Esophagus squamous epithelium (tissue), 5 donors: ENCODE data around the gene TBL2. TPM values are rescaled to one million over a fixed set of nuclear protein-coding genes. Genes with fewer than 3 reads are reported as not detected.

Experiments
- DNase-seq: peaks from one replicate; lab custom pipeline; 2025; lab: John Stamatoyannopoulos, UW
- H3K27ac ChIP-seq, 4 donors: fragments of 200-600 bp; sonication (generic); one replicate each; pipeline ENCODE4 v1.5.1; 2016 to 2019; ENCODE audit warnings: mild to moderate bottlenecking in 1 of 4
- H3K27me3 ChIP-seq, 4 donors: fragments of 200-600 bp; sonication (generic); 1 replicate in 3 of 4; 2 replicates in 1 of 4; pipeline versions ENCODE4 v1.5.1 to v1.6.0; 2017 to 2021; ENCODE audit warnings: antibody characterized with exemption in 1 of 4
- H3K36me3 ChIP-seq, 3 donors: fragments of 200-600 bp; sonication (generic); one replicate each; pipeline ENCODE4 v1.5.1; 2016 to 2019
- H3K4me1 ChIP-seq, 3 donors: fragments of 200-600 bp; sonication (generic); one replicate each; pipeline ENCODE4 v1.5.1; 2017 to 2019
- H3K4me3 ChIP-seq, 4 donors: fragments of 200-600 bp; sonication (generic); 1 replicate in 3 of 4; 2 replicates in 1 of 4; pipeline ENCODE4 v1.5.1; 2016 to 2019; ENCODE audit warnings: mild to moderate bottlenecking in 2 of 4, moderate library complexity in 1 of 4
- H3K9me3 ChIP-seq, 3 donors: fragments of 200-600 bp; sonication (generic); one replicate each; pipeline ENCODE4 v1.5.1; 2016 to 2019
- CTCF ChIP-seq, 6 experiments: fragments of 450-650 bp in 4 of 6; fragments of 200-600 bp in 2 of 6; sonication (generic) in 2 of 6; IDR thresholded peaks; one replicate each; pipeline ENCODE4 v1.5.1; 2016 to 2019; ENCODE audit warnings: antibody characterized with exemption in 6 of 6, mild to moderate bottlenecking in 4 of 6, moderate library complexity in 4 of 6
- POLR2A ChIP-seq, 4 donors: fragments of 450-650 bp; IDR thresholded peaks; one replicate each; pipeline ENCODE4 v1.6.1; 2017; ENCODE audit warnings: antibody characterized with exemption in 4 of 4, mild to moderate bottlenecking in 4 of 4, moderate library complexity in 3 of 4
- WGBS, 2 donors: methylation state at CpG; one replicate each; pipeline ENCODE4 v1.1.5; 2018; 5-methylcytosine and 5-hydroxymethylcytosine counted together
- intact Hi-C: fragments of 100-400 bp; cut with DNase I; formaldehyde crosslinking; loops from one replicate; pipeline ENCODE4 v1.15.0; 2022
- total RNA-seq, 4 donors: library from RNA; depleted of rRNA; stranded (reverse); fragments of >200 nt; gene quantifications; one replicate each; pipeline ENCODE4 v1.1.0, GENCODE V29; 2016
- donor health status: DM: yes; HTN: yes; CAD: no.

Gene TBL2
- total RNA-seq, 4 donors from 2014 or later, result 18.1 to 34.8 (median 26.7) TPM

GRCh38 chr7:73572767-73573186 lies 5.6 kb downstream of the TBL2 start:
- Histone ChIP-seq H3K9me3 (no peaks in the 10 kb centered on the region), H3K27ac (no peak overlapping the region), H3K4me1 (peaks cover 15 to 23% (median 16%) of the 10 kb centered on the region in 3 donors), H3K4me3 (no peak overlapping the region), H3K27me3 (no peaks in the 10 kb centered on the region), H3K36me3 (peaks cover 45 to 81% (median 45%) of the 10 kb centered on the region in 3 donors)
- TF ChIP-seq POLR2A (IDR thresholded peaks at IDR 0.05) (no peak), CTCF (IDR thresholded peaks at IDR 0.05) (no peak)
- DNase-seq, result no peak
- intact Hi-C loops, result no loop called here
- WGBS, 2 donors, result 78 to 83% methylated on average over 2 to 3 of the region's 6 CpGs

- intact Hi-C loops, result no loop called here
Observed at GRCh38 chr7:73570977-73571376, 7.4 kb downstream of the TBL2 start.

GRCh38 chr7:73570521-73570920 lies 7.9 kb downstream of the TBL2 start:
- H3K36me3 ChIP-seq, result peaks cover 45 to 79% (median 45%) of the 10 kb centered on the region in 3 donors
- 96% methylated on average over 15 of the region's 22 CpGs; no CpG with 5 or more reads in 1 of the 2 donors for WGBS, 2 donors
- H3K9me3 ChIP-seq, result no peaks in the 10 kb centered on the region
- no peak for TF ChIP-seq CTCF (IDR thresholded peaks at IDR 0.05)
- no peak for TF ChIP-seq POLR2A (IDR thresholded peaks at IDR 0.05)
- no peaks in the 10 kb centered on the region for H3K27me3 ChIP-seq
- H3K27ac ChIP-seq, result no peak overlapping the region
- DNase-seq, result no peak
- peaks cover 0 to 8% (median 0%) of the 10 kb centered on the region in 3 donors for H3K4me1 ChIP-seq
- no peak overlapping the region for H3K4me3 ChIP-seq
- intact Hi-C loops, result no loop called here

More at GRCh38 chr7:73570977-73571376, 7.4 kb downstream of the TBL2 start:
- WGBS, 2 donors, result 94% methylated on average over 9 of the region's 10 CpGs
- H3K27me3 ChIP-seq, result no peaks in the 10 kb centered on the region
- TF ChIP-seq CTCF (IDR thresholded peaks at IDR 0.05) (no peak), POLR2A (IDR thresholded peaks at IDR 0.05) (no peak)
- no peak overlapping the region for H3K4me3 ChIP-seq
- peaks cover 0 to 10% (median 3%) of the 10 kb centered on the region in 3 donors for H3K4me1 ChIP-seq
- H3K27ac ChIP-seq, result no peak overlapping the region
- no peaks in the 10 kb centered on the region for H3K9me3 ChIP-seq
- no peak for DNase-seq
- H3K36me3 ChIP-seq, result peaks cover 45 to 83% (median 45%) of the 10 kb centered on the region in 3 donors

- no peak overlapping the region for H3K4me3 ChIP-seq
- WGBS, 2 donors, result 74 to 75% methylated on average over 5 of the region's 5 CpGs
- H3K27ac ChIP-seq, result no peak overlapping the region
- H3K4me1 ChIP-seq, result peaks cover 0 to 8% (median 0%) of the 10 kb centered on the region in 3 donors
- no peak for DNase-seq
- no peaks in the 10 kb centered on the region for H3K27me3 ChIP-seq
- peaks cover 42 to 65% (median 43%) of the 10 kb centered on the region in 3 donors for H3K36me3 ChIP-seq
- no peaks in the 10 kb centered on the region for H3K9me3 ChIP-seq
- intact Hi-C loops, result no loop called here
- TF ChIP-seq CTCF (IDR thresholded peaks at IDR 0.05) (no peak), POLR2A (IDR thresholded peaks at IDR 0.05) (no peak)
Observed at GRCh38 chr7:73569042-73569608, 9.3 kb downstream of the TBL2 start.

- TF ChIP-seq POLR2A (IDR thresholded peaks at IDR 0.05), result no peak
- H3K27me3 ChIP-seq, result no peaks in the 10 kb centered on the region
Observed at GRCh38 chr7:73567846-73568685, 10.3 kb downstream of the TBL2 start.

More at GRCh38 chr7:73567846-73568685, 10.3 kb downstream of the TBL2 start:
- Histone ChIP-seq H3K36me3 (peaks cover 32 to 54% (median 33%) of the 10 kb centered on the region in 3 donors), H3K27ac (no peak overlapping the region), H3K4me3 (no peak overlapping the region), H3K4me1 (peaks cover 0 to 8% (median 0%) of the 10 kb centered on the region in 3 donors), H3K9me3 (no peaks in the 10 kb centered on the region)
- no peak for DNase-seq
- 60% methylated on average over 11 to 12 of the region's 12 CpGs for WGBS, 2 donors
- intact Hi-C loops, result no loop called here
